ENCODE measurements around the gene PCDH9. TPM values are rescaled to one million over a fixed set of nuclear protein-coding genes. Genes with fewer than 3 reads are reported as not detected.

Gene PCDH9
- total RNA-seq, 1 experiment from 2014 or later = 0.11 TPM

- H3K9me3 ChIP-seq = no peaks in the 10 kb centered on the region
- no peak for TF ChIP-seq CTCF (IDR thresholded peaks at IDR 0.05; ENCODE audit: insufficient read depth in 1 of 2, low read depth in 1 of 2, low read length in 1 of 2, severe bottlenecking in 1 of 2, unreplicated experiment in 1 of 2)
- Mint-ChIP-seq H3K9me3 (ENCODE audit: unreplicated experiment) (no peaks in the 10 kb centered on the region), H3K4me1 (ENCODE audit: low read depth, unreplicated experiment) (no peaks in the 10 kb centered on the region), H3K27ac (ENCODE audit: unreplicated experiment) (no peak overlapping the region), H3K27me3 (ENCODE audit: insufficient read depth, unreplicated experiment) (peaks cover 3% of the 10 kb centered on the region), H3K4me3 (ENCODE audit: unreplicated experiment) (no peak overlapping the region), H3K36me3 (ENCODE audit: insufficient read depth, unreplicated experiment) (no peaks in the 10 kb centered on the region)
- DNase-seq = no peak
- no TSS peak for BruUV-seq (replicated peaks)
- H3K4me1 ChIP-seq = no peaks in the 10 kb centered on the region
- POLR2A ChIA-PET = no interaction called here
- no peaks in the 10 kb centered on the region for H3K36me3 ChIP-seq (ENCODE audit: control insufficient read depth, insufficient read depth, low read length)
- CTCF ChIA-PET = no interaction called here
- H3K27me3 ChIP-seq (replicated peaks; ENCODE audit: control insufficient read depth, insufficient read depth, low read length) = no peaks in the 10 kb centered on the region
- no peak overlapping the region for H3K4me3 ChIP-seq (ENCODE audit: low read depth, low read length)
- intact Hi-C loops (cut with micrococcal nuclease; ENCODE audit: unreplicated experiment) = no loop called here
Measured at GRCh38 chr13:66847541-66847940, 382.6 kb downstream of the PCDH9 start.

- H3K4me1 Mint-ChIP-seq (ENCODE audit: low read depth, unreplicated experiment) = no peaks in the 10 kb centered on the region
- no peak for DNase-seq
- no TSS peak for BruUV-seq (replicated peaks)
- TF ChIP-seq CTCF (IDR thresholded peaks at IDR 0.05; ENCODE audit: insufficient read depth in 1 of 2, low read depth in 1 of 2, low read length in 1 of 2, severe bottlenecking in 1 of 2, unreplicated experiment in 1 of 2) = no peak
- H3K27me3 ChIP-seq (replicated peaks; ENCODE audit: control insufficient read depth, insufficient read depth, low read length) = no peaks in the 10 kb centered on the region
- no peak overlapping the region for H3K4me3 ChIP-seq (ENCODE audit: low read depth, low read length)
- no peak overlapping the region for H3K4me3 Mint-ChIP-seq (ENCODE audit: unreplicated experiment)
- ChIA-PET CTCF (no interaction called here), POLR2A (no interaction called here)
- no peak overlapping the region for H3K27ac Mint-ChIP-seq (ENCODE audit: unreplicated experiment)
- intact Hi-C loops (cut with micrococcal nuclease; ENCODE audit: unreplicated experiment) = no loop called here
- H3K4me1 ChIP-seq = no peaks in the 10 kb centered on the region
- H3K36me3 Mint-ChIP-seq (ENCODE audit: insufficient read depth, unreplicated experiment) = no peaks in the 10 kb centered on the region
- H3K27me3 Mint-ChIP-seq (ENCODE audit: insufficient read depth, unreplicated experiment) = no peaks in the 10 kb centered on the region
- H3K9me3 Mint-ChIP-seq (ENCODE audit: unreplicated experiment) = no peaks in the 10 kb centered on the region
- no peaks in the 10 kb centered on the region for H3K9me3 ChIP-seq
- no peaks in the 10 kb centered on the region for H3K36me3 ChIP-seq (ENCODE audit: control insufficient read depth, insufficient read depth, low read length)
Measured at GRCh38 chr13:66845393-66845792, 384.7 kb downstream of the PCDH9 start.

GRCh38 chr13:66844933-66845332 is 385.2 kb downstream of the PCDH9 start:
- H3K27ac Mint-ChIP-seq (ENCODE audit: unreplicated experiment) = no peak overlapping the region
- no TSS peak for BruUV-seq (replicated peaks)
- Histone ChIP-seq H3K4me1 (no peaks in the 10 kb centered on the region), H3K4me3 (ENCODE audit: low read depth, low read length) (no peak overlapping the region), H3K36me3 (ENCODE audit: control insufficient read depth, insufficient read depth, low read length) (no peaks in the 10 kb centered on the region), H3K27me3 (replicated peaks; ENCODE audit: control insufficient read depth, insufficient read depth, low read length) (no peaks in the 10 kb centered on the region), H3K9me3 (no peaks in the 10 kb centered on the region)
- no peak overlapping the region for H3K4me3 Mint-ChIP-seq (ENCODE audit: unreplicated experiment)
- ChIA-PET POLR2A (no interaction called here), CTCF (no interaction called here)
- no peaks in the 10 kb centered on the region for H3K9me3 Mint-ChIP-seq (ENCODE audit: unreplicated experiment)
- TF ChIP-seq CTCF (IDR thresholded peaks at IDR 0.05; ENCODE audit: insufficient read depth in 1 of 2, low read depth in 1 of 2, low read length in 1 of 2, severe bottlenecking in 1 of 2, unreplicated experiment in 1 of 2) = no peak
- H3K27me3 Mint-ChIP-seq (ENCODE audit: insufficient read depth, unreplicated experiment) = peaks cover under 1% of the 10 kb centered on the region
- DNase-seq = no peak
- H3K36me3 Mint-ChIP-seq (ENCODE audit: insufficient read depth, unreplicated experiment) = no peaks in the 10 kb centered on the region
- no peaks in the 10 kb centered on the region for H3K4me1 Mint-ChIP-seq (ENCODE audit: low read depth, unreplicated experiment)
- intact Hi-C loops (cut with micrococcal nuclease; ENCODE audit: unreplicated experiment) = no loop called here

Data from Caco-2 (cell line).